GM21619 (cell line): ENCODE measurements around the gene POLK.
"Not testable (repeated sequence)": the region's sequence is repeated elsewhere in the genome, so short reads cannot be mapped to it uniquely, and the experiment has no call there.

ENCODE experiments used
- ATAC-seq: cut with Tn5 transposase; IDR thresholded peaks from one replicate; pipeline ENCODE4 v1.9.1; 2021; ENCODE audit not compliant: unreplicated experiment

The POLK gene

GRCh38 chr5:75510417-75510835, 1.3 kb upstream of the POLK start:
- ATAC-seq, result peak; percentile 1

- ATAC-seq, result peak; percentile 29
Measured at GRCh38 chr5:75510836-75511434, 756 bp upstream of the POLK start.

- no peak for ATAC-seq
Measured at GRCh38 chr5:75512383-75513074, 838 bp downstream of the POLK start.

DNA sequence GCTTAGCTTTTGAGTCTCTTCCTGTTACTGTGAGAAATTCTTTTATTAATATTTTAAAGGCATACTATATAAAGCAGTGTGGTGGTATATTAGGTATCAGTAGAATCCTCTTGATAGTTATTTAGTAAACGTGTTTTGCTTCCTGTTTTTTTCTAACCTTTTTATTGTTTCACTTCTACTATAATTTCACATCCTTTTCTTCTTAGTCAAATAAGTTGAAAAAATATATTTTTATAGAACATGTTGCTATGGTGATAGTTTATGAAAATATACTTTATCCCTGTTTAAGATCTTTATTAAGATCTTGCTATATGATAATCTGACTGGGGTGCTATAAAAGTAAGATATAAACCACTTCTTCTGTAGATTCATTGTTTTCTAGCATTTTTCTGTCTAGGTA, 2.1 kb downstream of the POLK start:
- no peak for ATAC-seq

DNA sequence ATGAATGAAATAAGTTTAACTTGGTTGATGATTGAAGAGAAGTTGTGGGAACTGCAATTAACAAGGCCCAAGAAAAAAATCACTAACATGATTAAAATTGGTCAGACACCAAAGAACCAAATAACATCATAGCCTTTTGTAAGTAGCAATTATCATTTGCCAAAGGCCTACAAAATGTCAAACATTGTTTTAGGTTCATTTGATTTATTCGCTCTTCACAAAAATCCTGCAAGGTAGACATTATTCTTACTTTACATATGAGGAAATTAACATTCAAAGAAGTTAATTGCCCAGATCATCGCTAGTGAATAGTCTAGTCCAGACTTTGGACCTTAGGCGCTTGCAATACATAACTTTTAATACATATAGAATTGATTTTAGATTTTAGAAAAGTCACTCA, 2.6 kb downstream of the POLK start:
- no peak for ATAC-seq

DNA sequence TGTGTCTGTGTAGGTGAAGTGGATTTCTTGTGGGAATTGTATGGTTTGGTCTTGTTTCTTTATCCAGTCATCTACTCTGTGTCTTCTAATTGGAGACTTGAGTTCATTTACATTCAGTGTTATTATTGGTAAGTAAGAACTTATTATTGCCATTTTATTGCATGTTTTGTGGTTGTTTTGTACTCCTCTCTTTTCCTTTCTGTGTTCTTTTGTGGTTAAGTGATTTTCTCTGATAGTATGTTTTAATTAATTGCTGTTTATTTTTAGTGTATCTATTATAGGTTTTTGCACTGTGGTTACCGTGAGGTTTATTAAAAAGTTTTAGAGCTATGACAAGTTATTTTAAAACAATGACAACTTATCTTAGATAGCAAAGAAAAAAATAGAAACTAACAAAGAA, 8.1 kb downstream of the POLK start:
- no peak for ATAC-seq

DNA sequence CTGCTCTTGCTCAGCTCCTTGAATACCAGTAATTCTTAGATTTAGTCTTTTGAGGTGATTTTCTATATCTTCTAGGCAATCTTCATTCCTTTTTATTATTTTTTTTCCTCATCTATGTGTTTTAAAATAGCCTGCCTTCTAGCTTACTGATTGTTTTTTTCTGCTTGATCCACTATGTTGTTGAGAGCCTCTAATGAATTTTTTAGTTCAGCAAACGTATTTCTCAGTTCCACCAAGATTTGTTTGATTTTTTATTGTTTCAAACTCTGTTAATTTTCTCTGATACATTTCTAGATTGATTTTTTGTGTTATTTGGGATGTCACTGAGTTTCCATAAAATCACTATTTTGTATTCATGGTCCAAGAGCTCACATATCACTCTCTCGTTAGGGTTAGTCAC, 9.5 kb downstream of the POLK start:
- ATAC-seq, result no peak

GRCh38 chr5:75522025-75522424, 10.3 kb downstream of the POLK start:
- no peak for ATAC-seq

DNA sequence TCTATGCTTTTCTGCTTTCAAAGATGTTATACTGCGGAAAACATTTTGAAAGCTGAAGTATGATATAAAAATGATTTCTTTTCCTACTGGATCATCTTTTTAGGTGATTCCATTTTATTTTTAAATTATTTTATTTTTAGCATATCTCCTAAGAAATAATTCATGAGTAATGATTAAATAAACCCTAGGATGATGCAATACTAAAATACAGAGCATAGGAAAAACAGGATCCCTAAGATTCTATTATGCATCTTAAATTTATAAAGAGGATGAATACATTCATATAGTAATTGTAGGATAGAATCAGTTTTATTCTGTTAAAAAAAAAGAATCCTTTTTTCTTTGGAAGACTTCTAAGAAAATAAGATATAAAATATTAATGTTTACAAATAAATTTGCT, 10.9 kb downstream of the POLK start:
- ATAC-seq, result no peak

DNA sequence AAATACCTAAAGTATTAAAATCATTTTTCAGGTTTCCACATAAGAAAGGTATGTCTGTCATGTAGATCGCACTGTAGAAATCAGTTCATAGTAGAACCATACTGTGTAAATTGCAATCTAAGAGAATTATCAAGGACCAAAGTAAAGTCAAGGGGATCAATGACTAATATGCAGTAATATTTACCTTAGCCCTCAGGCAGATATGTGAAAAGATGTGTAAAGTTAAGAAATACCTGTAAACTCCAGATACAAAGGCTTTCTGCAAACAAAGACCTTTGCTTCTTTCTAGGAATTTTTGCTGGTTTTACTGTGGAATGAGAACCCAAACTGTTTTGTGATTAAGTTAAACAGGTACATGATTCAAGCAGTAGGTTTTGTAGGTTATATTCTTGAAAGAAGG, 11.6 kb downstream of the POLK start:
- ATAC-seq, result no peak

GRCh38 chr5:75524071-75524470, 12.4 kb downstream of the POLK start:
- peak; percentile 81 for ATAC-seq

- ATAC-seq, result no peak
Measured at GRCh38 chr5:75524591-75524990, 12.9 kb downstream of the POLK start.

DNA sequence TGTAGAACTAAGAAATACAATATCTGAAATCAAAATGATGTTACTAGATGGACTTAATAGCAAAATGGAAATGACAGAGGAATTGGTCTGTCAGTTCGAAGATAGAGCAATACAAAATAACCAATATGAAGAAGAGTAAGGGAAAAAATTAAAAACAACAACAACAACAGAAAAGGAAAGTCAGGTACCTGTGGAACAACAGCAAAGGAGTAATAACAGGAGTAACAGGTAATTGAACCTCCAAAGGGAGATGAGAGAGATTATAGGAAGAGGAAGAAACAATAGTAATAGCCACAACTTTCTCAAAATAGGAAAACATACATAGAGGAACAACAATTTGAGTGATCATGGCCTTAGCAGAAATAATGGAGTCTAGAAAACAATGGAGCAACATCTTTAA, 13.7 kb downstream of the POLK start:
- ATAC-seq, result no peak

DNA sequence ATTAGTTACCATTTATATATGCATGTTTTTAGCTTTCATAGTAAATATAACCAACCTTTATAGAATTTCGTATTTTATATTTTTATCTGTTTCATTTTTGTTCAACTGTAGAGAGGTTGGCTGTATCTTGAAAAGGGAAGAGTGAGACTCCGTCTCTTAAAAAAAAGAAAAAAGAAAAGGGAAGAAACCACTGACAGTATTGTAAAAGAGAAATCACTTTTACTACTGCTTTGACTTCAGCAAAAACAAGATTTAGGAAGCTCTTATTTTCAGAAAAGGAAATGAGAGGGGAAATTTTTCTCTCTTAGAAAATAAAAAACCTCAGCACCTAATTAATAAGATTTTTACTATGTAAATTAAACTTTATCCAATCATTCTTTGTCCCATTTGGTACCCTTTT, 14.4 kb downstream of the POLK start:
- ATAC-seq, result no peak

DNA sequence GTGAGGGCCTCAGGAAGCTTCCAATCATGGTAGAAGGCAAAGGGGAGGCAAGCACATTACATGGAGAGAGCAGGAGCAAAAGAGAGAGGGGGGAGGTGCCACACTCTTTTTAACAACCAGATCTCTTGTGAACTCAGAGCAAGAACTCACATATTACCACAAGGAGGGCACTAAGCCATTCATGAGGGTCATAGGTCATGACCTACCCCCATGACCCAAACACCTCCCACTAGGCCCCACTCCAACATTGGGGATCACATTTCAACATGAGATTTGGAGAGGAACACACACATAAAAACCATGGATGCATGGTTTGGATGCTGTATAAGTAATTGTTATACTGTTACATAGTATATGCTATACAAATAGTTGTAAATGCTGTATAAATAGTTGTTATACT, 17.5 kb downstream of the POLK start:
- ATAC-seq, result no peak

DNA sequence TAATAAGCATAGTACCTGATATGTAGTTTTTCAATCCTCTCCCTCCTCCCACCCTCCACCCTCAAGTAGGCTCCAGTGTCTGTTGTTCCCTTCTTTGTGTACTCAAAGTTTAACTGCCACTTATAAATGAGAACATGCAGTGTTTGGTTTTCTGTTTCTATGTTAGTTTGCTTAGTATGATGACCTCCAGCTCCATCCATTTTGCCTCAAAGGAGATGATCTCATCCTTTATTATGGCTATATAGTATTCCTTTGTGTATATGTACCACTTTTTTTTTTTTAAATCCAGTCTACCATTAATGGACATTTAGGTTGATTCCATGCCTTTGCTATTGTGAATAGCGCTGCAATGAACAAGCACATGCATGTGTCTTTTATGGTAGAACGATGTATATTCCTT, 20.5 kb downstream of the POLK start:
- ATAC-seq, result no peak

- not testable (repeated sequence) for ATAC-seq
Measured at GRCh38 chr5:75533716-75534115, 22.0 kb downstream of the POLK start.

DNA sequence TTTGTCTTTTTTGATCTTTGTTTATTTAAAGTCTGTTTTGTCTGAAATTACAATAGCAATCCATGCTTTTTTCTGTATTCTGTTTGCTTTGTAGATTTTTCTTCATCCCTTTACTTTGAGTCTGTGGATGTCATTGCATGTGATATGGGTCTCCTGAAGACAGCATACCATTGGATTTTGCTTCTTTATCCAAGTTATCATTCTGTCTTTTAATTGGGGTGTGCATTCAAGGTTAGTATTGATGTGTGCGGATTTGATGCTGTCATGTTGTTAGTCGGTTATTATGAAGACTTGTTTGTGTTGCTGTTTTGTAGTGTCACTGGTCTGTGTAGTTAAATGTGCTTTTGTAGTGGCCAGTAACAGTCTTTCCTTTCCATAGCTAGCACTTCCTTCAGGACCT, 23.0 kb downstream of the POLK start:
- ATAC-seq, result no peak

GRCh38 chr5:75536147-75536546, 24.5 kb downstream of the POLK start:
- ATAC-seq, result no peak

GRCh38 chr5:75536694-75537360, 25.1 kb downstream of the POLK start:
- ATAC-seq, result no peak

DNA sequence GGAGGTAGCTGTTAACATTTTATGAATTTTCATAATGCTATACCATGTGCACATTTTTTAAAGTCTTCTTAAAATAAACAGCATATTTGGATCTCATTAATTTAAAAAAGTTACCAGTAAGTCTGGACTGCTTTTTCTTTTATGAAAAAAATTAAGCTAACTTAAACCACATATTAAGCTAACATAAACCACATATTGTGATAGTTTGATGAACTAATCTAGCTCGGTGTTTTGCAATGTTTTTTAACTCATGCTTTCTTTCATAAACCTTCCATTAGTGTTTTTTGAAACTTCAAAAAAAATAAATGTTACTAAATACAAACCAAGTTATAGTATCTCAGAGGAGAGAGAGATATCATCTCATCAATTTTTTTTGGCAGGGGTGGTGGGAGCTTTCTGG, 26.5 kb downstream of the POLK start:
- no peak for ATAC-seq

- no peak for ATAC-seq
Measured at GRCh38 chr5:75545131-75545530, 33.4 kb downstream of the POLK start.

- ATAC-seq, result no peak
Measured at GRCh38 chr5:75546830-75547229, 35.1 kb downstream of the POLK start.
